ENCODE data around the gene CAMSAP1. TPM values are rescaled to one million over a fixed set of nuclear protein-coding genes. Genes with fewer than 3 reads are reported as not detected.

The CAMSAP1 gene
- total and polyA plus RNA-seq, 10 donors, result 2.4 to 34.3 (median 19.8) TPM

DNA sequence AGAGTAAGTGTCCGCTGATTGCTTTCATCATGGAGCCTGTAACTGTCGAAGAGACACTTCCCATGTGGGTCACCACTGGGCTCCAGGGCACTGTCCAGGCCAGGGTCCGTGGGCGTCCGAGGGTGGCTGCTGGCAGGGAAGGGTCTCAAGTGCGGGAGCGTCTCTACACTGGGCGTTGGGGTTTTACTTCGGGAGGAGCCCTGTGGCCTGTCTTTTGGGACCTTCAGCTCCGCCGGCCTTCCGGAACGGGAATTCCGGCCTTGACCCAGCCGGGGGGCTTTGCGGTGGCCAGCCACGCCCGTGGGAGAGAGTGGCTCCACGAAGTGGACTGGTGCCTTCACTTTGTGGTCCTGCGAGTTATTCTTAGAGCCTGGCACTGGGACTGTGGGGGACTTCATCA lies 86.2 kb downstream of the CAMSAP1 start:
- Histone ChIP-seq H3K27ac (no peak overlapping the region), H3K27me3 (replicated peaks in 1 of 7) (no peaks in the 10 kb centered on the region), H3K4me3 (no peak overlapping the region), H3K36me3 (peaks cover 10 to 100% (median 86%) of the 10 kb centered on the region in 6 donors), H3K9me3 (no peaks in the 10 kb centered on the region), H3K4me1 (no peaks in the 10 kb centered on the region)
- 87 to 96% (median 90%) methylated on average over 10 to 20 of the region's 20 CpGs for WGBS, 5 donors
- intact Hi-C loops (cut with DNase I; ENCODE audit: low total_unique reads), result no loop called here
- DNase-seq, result no peak
- TF ChIP-seq, protein P1, sequence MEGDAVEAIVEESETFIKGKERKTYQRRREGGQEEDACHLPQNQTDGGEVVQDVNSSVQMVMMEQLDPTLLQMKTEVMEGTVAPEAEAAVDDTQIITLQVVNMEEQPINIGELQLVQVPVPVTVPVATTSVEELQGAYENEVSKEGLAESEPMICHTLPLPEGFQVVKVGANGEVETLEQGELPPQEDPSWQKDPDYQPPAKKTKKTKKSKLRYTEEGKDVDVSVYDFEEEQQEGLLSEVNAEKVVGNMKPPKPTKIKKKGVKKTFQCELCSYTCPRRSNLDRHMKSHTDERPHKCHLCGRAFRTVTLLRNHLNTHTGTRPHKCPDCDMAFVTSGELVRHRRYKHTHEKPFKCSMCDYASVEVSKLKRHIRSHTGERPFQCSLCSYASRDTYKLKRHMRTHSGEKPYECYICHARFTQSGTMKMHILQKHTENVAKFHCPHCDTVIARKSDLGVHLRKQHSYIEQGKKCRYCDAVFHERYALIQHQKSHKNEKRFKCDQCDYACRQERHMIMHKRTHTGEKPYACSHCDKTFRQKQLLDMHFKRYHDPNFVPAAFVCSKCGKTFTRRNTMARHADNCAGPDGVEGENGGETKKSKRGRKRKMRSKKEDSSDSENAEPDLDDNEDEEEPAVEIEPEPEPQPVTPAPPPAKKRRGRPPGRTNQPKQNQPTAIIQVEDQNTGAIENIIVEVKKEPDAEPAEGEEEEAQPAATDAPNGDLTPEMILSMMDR (IDR thresholded peaks at IDR 0.05 in 8 of 11, conservative IDR thresholded peaks at IDR 0.05 in 3 of 11), result no peak
- no peak for TF ChIP-seq POLR2AphosphoS5 (IDR thresholded peaks at IDR 0.05)
- no peak for TF ChIP-seq POLR2A (IDR thresholded peaks at IDR 0.05)

GRCh38 chr9:135820661-135821060 lies 86.7 kb downstream of the CAMSAP1 start:
- TF ChIP-seq POLR2A (IDR thresholded peaks at IDR 0.05) (no peak), POLR2AphosphoS5 (IDR thresholded peaks at IDR 0.05) (no peak)
- TF ChIP-seq, protein P1 (IDR thresholded peaks at IDR 0.05 in 8 of 11, conservative IDR thresholded peaks at IDR 0.05 in 3 of 11), result no peak
- intact Hi-C loops (cut with DNase I; ENCODE audit: low total_unique reads), result no loop called here
- WGBS, 5 donors, result 96 to 97% (median 97%) methylated on average over 18 of the region's 18 CpGs
- H3K9me3 ChIP-seq, result no peaks in the 10 kb centered on the region
- H3K4me3 ChIP-seq, result no peak overlapping the region
- no peak for DNase-seq
- no peaks in the 10 kb centered on the region for H3K27me3 ChIP-seq (replicated peaks in 1 of 7)
- H3K4me1 ChIP-seq, result no peaks in the 10 kb centered on the region
- H3K27ac ChIP-seq, result no peak overlapping the region
- peaks cover 13 to 100% (median 91%) of the 10 kb centered on the region in 6 donors for H3K36me3 ChIP-seq

DNA sequence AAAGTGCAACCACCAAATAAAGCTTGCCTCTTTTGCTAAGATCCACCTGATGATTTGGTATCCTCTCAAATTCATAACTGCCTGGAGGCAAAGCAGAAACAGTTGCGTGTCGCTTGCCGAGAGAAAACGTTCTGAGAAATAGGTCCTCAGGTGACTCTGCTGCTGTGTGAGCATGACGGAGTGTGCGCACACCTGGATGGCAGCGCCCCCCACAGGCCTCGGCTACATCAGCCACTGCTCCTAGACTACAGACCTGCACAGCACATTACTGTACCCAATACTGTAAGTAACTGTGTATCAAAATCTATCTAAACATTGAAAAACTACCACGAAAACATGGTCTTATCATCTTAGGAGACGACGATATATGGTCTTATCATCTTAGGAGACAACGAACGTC lies 87.4 kb downstream of the CAMSAP1 start:
- Histone ChIP-seq H3K36me3 (peaks cover 14 to 100% (median 96%) of the 10 kb centered on the region in 6 donors), H3K4me1 (no peaks in the 10 kb centered on the region), H3K27ac (no peak overlapping the region), H3K4me3 (no peak overlapping the region), H3K9me3 (no peaks in the 10 kb centered on the region), H3K27me3 (replicated peaks in 1 of 7) (no peaks in the 10 kb centered on the region)
- TF ChIP-seq POLR2A (IDR thresholded peaks at IDR 0.05) (no peak), POLR2AphosphoS5 (IDR thresholded peaks at IDR 0.05) (no peak)
- TF ChIP-seq, protein P1 (IDR thresholded peaks at IDR 0.05 in 8 of 11, conservative IDR thresholded peaks at IDR 0.05 in 3 of 11), result no peak
- DNase-seq, result no peak
- intact Hi-C loops (cut with DNase I; ENCODE audit: low total_unique reads), result no loop called here
- 93 to 97% (median 95%) methylated on average over 13 of the region's 13 CpGs for WGBS, 5 donors

- no peak for DNase-seq
- 95 to 98% (median 97%) methylated on average over 26 to 43 of the region's 43 CpGs for WGBS, 5 donors
- H3K27me3 ChIP-seq (replicated peaks in 1 of 7), result no peaks in the 10 kb centered on the region
- peaks cover 12 to 100% (median 96%) of the 10 kb centered on the region in 6 donors for H3K36me3 ChIP-seq
- no peak overlapping the region for H3K27ac ChIP-seq
- TF ChIP-seq POLR2A (IDR thresholded peaks at IDR 0.05) (no peak), POLR2AphosphoS5 (IDR thresholded peaks at IDR 0.05) (no peak)
- TF ChIP-seq, protein P1 (IDR thresholded peaks at IDR 0.05 in 8 of 11, conservative IDR thresholded peaks at IDR 0.05 in 3 of 11), result no peak
- no peaks in the 10 kb centered on the region for H3K4me1 ChIP-seq
- no peaks in the 10 kb centered on the region for H3K9me3 ChIP-seq
- no peak overlapping the region for H3K4me3 ChIP-seq
- intact Hi-C loops (cut with DNase I; ENCODE audit: low total_unique reads), result no loop called here
Measured at GRCh38 chr9:135818718-135819475, 88.4 kb downstream of the CAMSAP1 start.
